ENCODE data around the gene KLK15.
A peak's percentile ranks its signal among the peaks of the same experiment; 100 is the strongest.

KLK15 gene

DNA sequence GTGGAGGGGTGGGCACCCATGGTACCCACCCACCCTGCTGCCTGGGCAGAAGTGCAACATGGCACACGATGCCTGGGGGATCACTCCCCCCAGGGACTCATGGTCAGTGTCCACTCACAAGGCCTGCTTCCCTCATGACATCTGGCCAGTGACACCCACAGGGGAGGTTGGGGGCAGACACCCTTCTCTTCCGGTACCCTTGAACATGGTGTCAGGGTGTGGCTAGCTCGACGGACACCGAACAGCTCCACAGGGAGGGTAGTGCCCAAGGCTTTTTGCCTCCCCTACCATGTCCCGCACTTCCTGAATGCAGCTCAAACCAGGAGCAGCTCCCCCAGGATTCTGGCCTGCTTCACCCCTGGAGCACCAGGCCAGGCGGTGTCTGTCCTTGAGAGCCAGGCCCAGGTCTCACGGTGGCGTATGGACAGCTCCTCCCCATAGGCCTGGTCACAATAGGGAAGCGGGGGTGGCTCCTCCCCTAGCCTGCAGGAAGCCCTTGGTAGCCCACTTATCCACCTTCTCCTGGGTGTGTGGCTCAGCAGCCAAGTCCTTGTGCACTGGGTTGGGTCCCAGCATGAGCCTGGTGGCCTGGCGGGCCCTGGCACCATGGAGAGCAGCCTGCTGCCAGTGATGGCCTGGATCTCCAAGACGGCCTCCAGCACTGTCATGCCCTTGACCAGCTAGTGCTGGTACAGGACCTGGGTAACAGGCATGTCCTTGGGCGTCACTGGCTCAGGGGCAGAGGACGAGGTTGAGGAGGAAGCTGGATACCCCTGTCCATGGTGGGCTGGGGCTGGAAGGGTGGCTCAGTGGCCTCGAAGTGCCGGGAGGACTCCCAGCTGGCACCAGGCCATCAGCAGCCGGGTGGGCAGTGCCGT, 35.4 kb downstream of the KLK15 start:
- TF ChIP-seq, protein P1, sequence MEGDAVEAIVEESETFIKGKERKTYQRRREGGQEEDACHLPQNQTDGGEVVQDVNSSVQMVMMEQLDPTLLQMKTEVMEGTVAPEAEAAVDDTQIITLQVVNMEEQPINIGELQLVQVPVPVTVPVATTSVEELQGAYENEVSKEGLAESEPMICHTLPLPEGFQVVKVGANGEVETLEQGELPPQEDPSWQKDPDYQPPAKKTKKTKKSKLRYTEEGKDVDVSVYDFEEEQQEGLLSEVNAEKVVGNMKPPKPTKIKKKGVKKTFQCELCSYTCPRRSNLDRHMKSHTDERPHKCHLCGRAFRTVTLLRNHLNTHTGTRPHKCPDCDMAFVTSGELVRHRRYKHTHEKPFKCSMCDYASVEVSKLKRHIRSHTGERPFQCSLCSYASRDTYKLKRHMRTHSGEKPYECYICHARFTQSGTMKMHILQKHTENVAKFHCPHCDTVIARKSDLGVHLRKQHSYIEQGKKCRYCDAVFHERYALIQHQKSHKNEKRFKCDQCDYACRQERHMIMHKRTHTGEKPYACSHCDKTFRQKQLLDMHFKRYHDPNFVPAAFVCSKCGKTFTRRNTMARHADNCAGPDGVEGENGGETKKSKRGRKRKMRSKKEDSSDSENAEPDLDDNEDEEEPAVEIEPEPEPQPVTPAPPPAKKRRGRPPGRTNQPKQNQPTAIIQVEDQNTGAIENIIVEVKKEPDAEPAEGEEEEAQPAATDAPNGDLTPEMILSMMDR (IDR thresholded peaks at IDR 0.05; ENCODE audit: control insufficient read depth, extremely low read depth, insufficient read depth): no peak
- DNase-seq (ENCODE audit: low read depth): no peak
- H3K4me3 ChIP-seq (ENCODE audit: low read depth, low read length): no peak overlapping the region

DNA sequence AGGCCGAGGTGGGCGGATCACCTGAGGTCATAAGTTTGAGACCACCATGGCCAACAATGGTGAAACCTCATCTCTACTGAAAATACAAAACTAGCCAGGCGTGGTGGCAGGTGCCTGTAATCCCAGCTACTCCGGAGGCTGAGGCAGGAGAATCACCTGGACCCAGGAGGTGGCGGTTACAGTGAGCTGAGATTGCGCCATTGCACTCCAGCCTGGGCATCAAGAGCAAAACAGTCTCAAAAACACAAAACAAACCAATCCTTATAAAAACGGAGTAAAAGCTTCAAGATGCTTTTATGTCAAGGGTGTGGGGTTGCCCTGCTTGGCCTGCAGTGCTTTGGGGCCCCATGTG, 36.0 kb downstream of the KLK15 start:
- H3K4me3 ChIP-seq (ENCODE audit: low read depth, low read length): no peak overlapping the region
- TF ChIP-seq, protein P1 (IDR thresholded peaks at IDR 0.05; ENCODE audit: control insufficient read depth, extremely low read depth, insufficient read depth): no peak
- DNase-seq (ENCODE audit: low read depth): no peak

DNA sequence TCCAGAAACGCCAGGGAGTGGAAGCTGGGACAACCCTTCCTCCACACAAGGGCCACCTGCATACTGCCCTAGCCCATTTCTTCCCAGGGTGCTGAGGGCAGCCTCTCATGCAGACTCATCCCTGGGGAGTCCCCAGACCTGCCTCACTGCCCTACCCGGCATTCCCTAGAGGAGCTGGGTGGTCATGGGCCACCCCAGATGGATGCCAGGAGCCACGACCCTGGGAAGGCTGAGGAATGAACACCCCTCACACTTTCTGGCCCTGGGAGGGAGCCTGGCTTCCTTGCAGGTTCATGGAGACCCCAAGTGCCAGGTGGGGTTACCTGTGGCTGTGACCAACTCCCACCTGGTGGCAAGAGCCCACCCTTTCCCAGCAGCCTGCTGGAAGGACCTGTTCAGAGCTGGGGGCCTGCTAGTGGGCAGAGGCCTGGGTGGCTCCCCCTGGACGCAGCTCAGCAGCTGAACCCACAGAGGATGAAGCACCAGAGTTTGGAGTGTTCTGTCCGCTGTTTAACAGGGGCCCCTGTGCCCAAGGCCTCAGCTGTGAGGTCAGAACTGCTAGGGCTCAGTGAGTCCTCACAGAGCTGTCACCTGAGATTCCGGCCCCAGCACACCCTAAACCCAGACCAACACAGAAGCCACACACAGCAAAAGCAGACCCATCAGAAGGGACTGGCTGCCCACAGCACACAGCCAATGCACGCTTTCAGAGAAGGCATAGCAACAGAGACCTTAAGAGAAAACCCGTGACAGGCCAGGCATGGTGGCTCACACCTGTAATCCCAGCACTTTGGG, 36.5 kb downstream of the KLK15 start:
- H3K4me3 ChIP-seq (ENCODE audit: low read depth, low read length): no peak overlapping the region
- DNase-seq (ENCODE audit: low read depth): no peak
- TF ChIP-seq, protein P1 (IDR thresholded peaks at IDR 0.05; ENCODE audit: control insufficient read depth, extremely low read depth, insufficient read depth): no peak

DNA sequence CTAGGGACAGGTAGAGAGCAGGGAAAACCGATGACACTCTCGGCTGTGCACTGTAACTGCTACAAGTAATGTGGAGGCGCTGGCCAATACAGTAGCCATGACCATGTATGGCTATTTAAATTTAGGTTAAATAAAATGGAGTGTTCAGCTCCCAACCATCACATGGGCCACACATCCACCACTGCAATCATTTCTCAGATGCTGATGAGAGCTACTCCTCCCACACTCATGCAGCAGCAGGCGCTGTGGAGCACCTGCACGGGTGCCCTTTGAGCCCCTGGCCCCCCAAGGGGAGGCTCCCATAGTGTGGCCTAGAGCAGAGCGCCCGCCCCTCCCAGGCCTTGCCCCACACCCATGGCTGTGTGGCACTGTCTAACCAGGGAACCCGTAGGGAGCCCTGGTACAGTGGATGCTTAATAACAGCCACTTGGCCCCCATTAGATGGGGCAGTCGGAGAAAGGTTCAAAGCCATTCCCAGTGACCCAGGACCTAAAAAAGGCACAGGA, 37.2 kb downstream of the KLK15 start:
- DNase-seq (ENCODE audit: low read depth): no peak
- TF ChIP-seq, protein P1 (IDR thresholded peaks at IDR 0.05; ENCODE audit: control insufficient read depth, extremely low read depth, insufficient read depth): no peak

DNA sequence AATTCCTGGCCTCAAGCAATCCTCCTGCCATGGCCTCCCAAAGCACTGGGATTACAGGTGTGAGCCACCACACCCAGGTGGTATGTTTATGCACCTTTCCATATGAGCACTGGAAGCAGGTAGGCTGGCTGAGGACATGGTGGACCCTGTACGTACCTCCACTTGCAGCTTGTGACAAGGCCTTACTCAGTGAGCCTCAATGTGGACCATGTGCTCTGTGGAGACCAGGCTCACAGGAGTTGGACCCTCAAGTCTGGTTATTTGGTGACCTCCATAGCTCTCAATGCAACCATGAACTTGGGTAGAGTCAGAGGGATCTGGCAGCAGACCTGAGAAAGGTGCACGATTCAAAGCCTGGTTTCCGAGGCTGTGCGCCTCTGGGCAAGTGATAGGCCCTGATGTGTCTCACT, 37.7 kb downstream of the KLK15 start:
- TF ChIP-seq, protein P1 (IDR thresholded peaks at IDR 0.05; ENCODE audit: control insufficient read depth, extremely low read depth, insufficient read depth): no peak
- DNase-seq (ENCODE audit: low read depth): no peak
- no peak overlapping the region for H3K4me3 ChIP-seq (ENCODE audit: low read depth, low read length)

More for the DNA sequence above, 37.2 kb downstream of the KLK15 start:
- H3K4me3 ChIP-seq (ENCODE audit: low read depth, low read length): no peak overlapping the region

DNA sequence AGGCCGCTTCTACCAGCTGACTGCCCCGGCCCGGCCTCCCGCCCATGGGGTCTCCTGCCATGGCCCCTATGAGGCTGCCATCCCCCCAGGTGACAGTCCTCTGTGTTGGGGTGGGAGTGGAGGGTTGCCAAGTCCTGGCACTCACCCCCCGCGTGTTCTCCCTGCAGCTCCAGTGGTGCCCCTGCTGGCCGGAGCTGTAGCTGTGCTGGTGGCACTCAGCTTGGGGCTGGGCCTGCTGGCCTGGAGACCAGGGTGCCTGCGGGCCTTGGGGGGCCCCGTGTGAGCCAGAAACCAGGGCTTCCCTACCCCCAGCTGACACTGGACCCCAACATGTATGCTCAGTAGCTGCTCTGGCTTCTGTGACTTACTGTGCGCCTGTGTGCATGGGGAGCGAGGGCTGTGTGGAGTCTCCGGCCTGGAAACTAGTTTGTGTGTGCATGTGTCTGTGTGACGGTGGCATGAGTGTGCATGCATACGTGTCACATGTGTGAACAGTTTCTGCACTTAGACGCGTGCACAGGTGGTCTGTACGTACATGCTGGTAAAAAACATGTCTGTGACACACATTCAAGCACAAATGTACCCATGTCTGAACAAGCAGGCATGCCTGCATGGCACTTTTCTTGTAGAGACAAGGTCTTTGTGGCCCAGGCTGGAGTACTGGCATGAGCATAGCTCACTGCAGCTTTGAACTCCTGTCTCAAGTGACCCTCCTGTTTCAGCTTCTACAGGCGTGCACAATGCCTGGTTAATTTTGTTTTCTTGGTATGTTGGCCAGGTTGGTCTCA, 38.3 kb downstream of the KLK15 start:
- no peak for DNase-seq (ENCODE audit: low read depth)
- H3K4me3 ChIP-seq (ENCODE audit: low read depth, low read length): no peak overlapping the region
- TF ChIP-seq, protein P1 (IDR thresholded peaks at IDR 0.05; ENCODE audit: control insufficient read depth, extremely low read depth, insufficient read depth): peak; percentile 36; the same call in 1 of the 2 replicates
